Mesothelial cell of epicardium (in vitro differentiated cells): ENCODE measurements around the gene PDE4D. TPM values are rescaled to one million over a fixed set of nuclear protein-coding genes. Genes with fewer than 3 reads are reported as not detected.

Experiments
- DNase-seq, 2 experiments: peaks; one replicate each; pipeline ENCODE4 v3.0.0; 2021; ENCODE audit warnings: low spot score in 2 of 2; ENCODE audit not compliant: unreplicated experiment in 2 of 2
- H3K27ac Mint-ChIP-seq: 2 replicates; pipeline ENCODE4 v1.8.0; 2021; ENCODE audit warnings: mixed read lengths
- H3K27me3 Mint-ChIP-seq: 2 replicates; pipeline ENCODE4 v1.8.0; 2021; ENCODE audit warnings: low read depth, mixed read lengths
- H3K36me3 Mint-ChIP-seq: 2 replicates; pipeline ENCODE4 v1.8.0; 2021; ENCODE audit warnings: mixed read lengths
- H3K4me1 Mint-ChIP-seq: 2 replicates; pipeline ENCODE4 v1.8.0; 2021; ENCODE audit warnings: mixed read lengths
- H3K4me3 Mint-ChIP-seq: 2 replicates; pipeline ENCODE4 v1.8.0; 2021; ENCODE audit warnings: mild to moderate bottlenecking, moderate library complexity, mixed read lengths
- H3K9me3 Mint-ChIP-seq: 2 replicates; pipeline ENCODE4 v1.8.0; 2021; ENCODE audit warnings: mixed read lengths
- CTCF ChIP-seq: fragments of 200-600 bp; sonication (generic); IDR thresholded peaks from one replicate; pipeline ENCODE4 v1.5.0; 2021; ENCODE audit warnings: antibody characterized with exemption; ENCODE audit not compliant: unreplicated experiment
- total RNA-seq: library from RNA; stranded (reverse); gene quantifications from 3 replicates; pipeline ENCODE4 v1.2.1, GENCODE V29; 2021

PDE4D gene
- total RNA-seq, 1 donor from 2014 or later: 105 TPM

DNA sequence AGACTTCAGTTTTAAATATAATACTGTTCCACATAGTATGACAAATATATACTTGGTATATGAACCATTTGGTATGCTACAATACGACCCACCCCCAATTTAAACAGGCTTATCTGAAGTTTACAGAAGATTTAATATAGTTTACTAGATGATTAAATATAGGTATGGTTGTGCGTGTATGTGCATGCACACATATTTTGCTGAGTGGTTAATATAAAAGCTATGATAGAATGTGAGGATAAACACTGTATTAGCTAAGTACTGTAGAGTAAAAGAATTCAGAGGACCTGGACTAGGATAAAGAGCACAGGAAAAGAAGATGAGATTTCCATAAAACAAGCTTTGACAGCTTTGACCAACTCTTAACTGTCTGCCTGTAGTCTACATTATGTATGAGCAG lies 356.7 kb downstream of the PDE4D start:
- Mint-ChIP-seq H3K4me1 (peaks cover 24% of the 10 kb centered on the region), H3K9me3 (peaks cover 3% of the 10 kb centered on the region), H3K27ac (no peak overlapping the region), H3K27me3 (no peaks in the 10 kb centered on the region), H3K4me3 (no peak overlapping the region), H3K36me3 (peaks cover 3% of the 10 kb centered on the region)
- no peak for DNase-seq
- no peak for TF ChIP-seq CTCF

DNA sequence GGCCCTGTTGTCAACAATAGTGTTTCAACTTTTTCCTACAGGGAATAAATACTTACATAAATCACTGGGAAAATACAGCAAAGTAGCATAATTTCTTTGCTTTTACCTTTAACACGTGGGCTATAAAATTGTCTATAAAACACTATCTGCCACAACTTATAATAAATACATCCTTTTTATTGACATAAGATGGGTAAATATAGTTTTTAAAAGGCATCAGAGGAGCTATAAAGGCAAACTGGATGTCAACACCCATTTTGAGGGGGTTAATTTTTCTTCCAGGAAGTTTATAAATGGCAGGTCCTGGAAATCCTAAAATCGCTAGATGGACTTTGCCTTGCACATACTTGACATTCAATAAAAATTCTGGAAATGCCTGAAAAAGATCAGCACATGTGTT lies 358.0 kb downstream of the PDE4D start:
- Mint-ChIP-seq H3K27ac (no peak overlapping the region), H3K4me3 (no peak overlapping the region), H3K27me3 (no peaks in the 10 kb centered on the region), H3K4me1 (peaks cover 12% of the 10 kb centered on the region), H3K36me3 (peaks cover 3% of the 10 kb centered on the region), H3K9me3 (peaks cover 3% of the 10 kb centered on the region)
- no peak for DNase-seq
- TF ChIP-seq CTCF: no peak

GRCh38 chr5:59533730-59534108 lies 359.8 kb downstream of the PDE4D start:
- H3K4me3 Mint-ChIP-seq: no peak overlapping the region
- no peak overlapping the region for H3K27ac Mint-ChIP-seq
- peaks cover 3% of the 10 kb centered on the region for H3K9me3 Mint-ChIP-seq
- TF ChIP-seq CTCF: no peak
- H3K36me3 Mint-ChIP-seq: peaks cover 3% of the 10 kb centered on the region
- H3K27me3 Mint-ChIP-seq: no peaks in the 10 kb centered on the region
- no peak for DNase-seq
- H3K4me1 Mint-ChIP-seq: peaks cover 5% of the 10 kb centered on the region

GRCh38 chr5:59532979-59533729 lies 360.4 kb downstream of the PDE4D start:
- DNase-seq: no peak
- H3K4me1 Mint-ChIP-seq: peaks cover 10% of the 10 kb centered on the region
- peaks cover 3% of the 10 kb centered on the region for H3K9me3 Mint-ChIP-seq
- H3K4me3 Mint-ChIP-seq: no peak overlapping the region
- H3K27me3 Mint-ChIP-seq: no peaks in the 10 kb centered on the region
- peaks cover 1% of the 10 kb centered on the region for H3K36me3 Mint-ChIP-seq
- H3K27ac Mint-ChIP-seq: no peak overlapping the region
- no peak for TF ChIP-seq CTCF

- no peak for TF ChIP-seq CTCF
- DNase-seq: no peak
- H3K36me3 Mint-ChIP-seq: peaks cover 2% of the 10 kb centered on the region
- no peaks in the 10 kb centered on the region for H3K27me3 Mint-ChIP-seq
- no peak overlapping the region for H3K27ac Mint-ChIP-seq
- peaks cover 2% of the 10 kb centered on the region for H3K9me3 Mint-ChIP-seq
- peaks cover 15% of the 10 kb centered on the region for H3K4me1 Mint-ChIP-seq
- no peak overlapping the region for H3K4me3 Mint-ChIP-seq
These were observed 364.3 kb downstream of the PDE4D start for GRCh38 chr5:59529239-59529638.
